Naive thymus-derived CD4-positive, alpha-beta T cell (primary cell): ENCODE data around the gene ARNT2. TPM values are rescaled to one million over a fixed set of nuclear protein-coding genes. Genes with fewer than 3 reads are reported as not detected.

Experiments used
- ATAC-seq: fragments of 150-1000 bp; cut with Tn5 transposase; 2 replicates; pipeline ENCODE4 v1.10.0; 2021; ENCODE audit warnings: mild to moderate bottlenecking, moderate library complexity
- CTCF ChIA-PET: fragments of 350-600 bp; sonication (Branson Sonifier 250); formaldehyde crosslinking; loops from one replicate; lab custom pipeline; 2021; ENCODE audit warnings: antibody characterized with exemption; lab: Charles Lee
- POLR2A ChIA-PET: fragments of 350-600 bp; sonication (Branson Sonifier 250); formaldehyde crosslinking; loops from one replicate; lab custom pipeline; 2021; ENCODE audit warnings: antibody characterized with exemption, inconsistent platforms; lab: Charles Lee
- DNase-seq, 9 donors: peaks; one replicate each; pipeline versions ENCODE4 v3.0.0 to v3.0.0-alpha.2; 2020 to 2022; ENCODE audit warnings: mixed read lengths in 1 of 9
- H3K27ac ChIP-seq: one replicate; pipeline ENCODE4 v1.7.0; 2013; ENCODE audit warnings: mild to moderate bottlenecking, low read depth, low read length, moderate library complexity
- H3K27me3 ChIP-seq, 2 donors: one replicate each; pipeline ENCODE4 v1.7.0; 2013; ENCODE audit warnings: low read length in 2 of 2, mild to moderate bottlenecking in 2 of 2, moderate library complexity in 2 of 2; ENCODE audit not compliant: control insufficient read depth in 2 of 2, insufficient read depth in 2 of 2
- H3K36me3 ChIP-seq, 3 experiments: 1 replicate in 2 of 3; 2 replicates in 1 of 3; pipeline ENCODE4 v1.7.0; 2013; ENCODE audit warnings: low read length in 3 of 3, mild to moderate bottlenecking in 3 of 3, moderate library complexity in 1 of 3; ENCODE audit not compliant: insufficient read depth in 3 of 3, control insufficient read depth in 2 of 3
- H3K4me1 ChIP-seq, 2 donors: one replicate each; pipeline ENCODE4 v1.7.0; 2013; ENCODE audit warnings: low read length in 2 of 2, mild to moderate bottlenecking in 2 of 2, moderate library complexity in 1 of 2; ENCODE audit not compliant: control insufficient read depth in 2 of 2, insufficient read depth in 2 of 2
- H3K4me3 ChIP-seq: 2 replicates; pipeline ENCODE4 v1.7.0; 2013; ENCODE audit warnings: mild to moderate bottlenecking, low read length
- H3K9me3 ChIP-seq, 3 experiments: 1 replicate in 2 of 3; 2 replicates in 1 of 3; pipeline ENCODE4 v1.7.0; 2013; ENCODE audit warnings: low read length in 3 of 3; ENCODE audit not compliant: control insufficient read depth in 2 of 3
- H3K27ac Mint-ChIP-seq, 9 donors: one replicate each; pipeline ENCODE4 v1.8.0; 2020 to 2022; ENCODE audit warnings: mixed read lengths in 9 of 9, mild to moderate bottlenecking in 8 of 9, moderate library complexity in 5 of 9, inconsistent platforms in 2 of 9
- H3K27me3 Mint-ChIP-seq, 5 donors: one replicate each; pipeline ENCODE4 v1.8.0; 2021 to 2022; ENCODE audit warnings: mixed read lengths in 5 of 5, mild to moderate bottlenecking in 1 of 5
- H3K36me3 Mint-ChIP-seq, 5 donors: one replicate each; pipeline ENCODE4 v1.8.0; 2020 to 2022; ENCODE audit warnings: mixed read lengths in 5 of 5, mild to moderate bottlenecking in 3 of 5, inconsistent platforms in 1 of 5
- H3K4me1 Mint-ChIP-seq, 7 donors: one replicate each; pipeline ENCODE4 v1.8.0; 2020 to 2022; ENCODE audit warnings: mixed read lengths in 7 of 7, mild to moderate bottlenecking in 3 of 7, inconsistent platforms in 1 of 7
- H3K4me3 Mint-ChIP-seq, 10 donors: one replicate each; pipeline ENCODE4 v1.8.0; 2020 to 2022; ENCODE audit warnings: mild to moderate bottlenecking in 10 of 10, mixed read lengths in 10 of 10, moderate library complexity in 6 of 10, inconsistent platforms in 2 of 10
- H3K9me3 Mint-ChIP-seq, 11 donors: one replicate each; pipeline ENCODE4 v1.8.0; 2020 to 2022; ENCODE audit warnings: mixed read lengths in 11 of 11, mild to moderate bottlenecking in 4 of 11, inconsistent platforms in 1 of 11, moderate library complexity in 1 of 11
- intact Hi-C, 2 donors: fragments of 100-400 bp; cut with micrococcal nuclease; formaldehyde crosslinking; loops; one replicate each; pipeline ENCODE4 v1.15.1; 2023
- polyA plus RNA-seq, 2 donors: library from polyadenylated mRNA; unstranded; fragments of 300-500 nt; fragmentation: Illumina TruSeq; gene quantifications; one replicate each; pipeline ENCODE4 v1.2.3, GENCODE V29; 2021
- total RNA-seq, 6 experiments: library from RNA in 5 of 6; stranded (reverse) in 5 of 6; gene quantifications; 1 replicate in 5 of 6; 2 replicates in 1 of 6; pipeline ENCODE4 v1.2.3 and lab custom pipeline; 2021 to 2026

Gene ARNT2
- total and polyA plus RNA-seq, 7 experiments from 2014 or later: not detected

DNA sequence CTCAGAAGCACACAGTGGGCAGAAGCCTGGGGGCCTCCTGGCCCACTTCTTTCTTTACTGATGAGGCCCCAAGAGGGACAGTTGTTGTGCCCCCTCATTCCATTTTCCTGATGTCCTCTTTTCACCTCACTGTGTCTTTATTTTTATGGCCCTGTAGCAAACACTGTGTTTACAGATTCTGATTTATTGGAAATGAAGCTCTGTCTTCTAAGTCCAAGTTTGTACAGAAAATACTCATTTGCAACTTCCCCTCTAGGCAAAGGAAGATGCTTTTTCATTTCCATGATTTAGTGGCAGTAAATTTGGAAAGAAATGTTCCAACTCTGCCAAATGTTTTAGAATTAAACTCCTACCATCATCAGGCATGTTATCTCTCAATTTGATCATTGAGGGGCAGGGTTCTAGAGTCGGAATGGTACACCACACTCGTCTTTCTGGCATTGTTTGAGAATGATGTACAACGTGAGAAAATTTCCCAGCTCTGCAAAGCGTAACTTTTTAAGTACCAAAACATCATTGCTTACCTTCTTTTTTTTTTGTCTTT is 129.7 kb downstream of the ARNT2 start:
- ChIA-PET CTCF (no interaction called here), POLR2A (no interaction called here)
- no peaks in the 10 kb centered on the region for H3K9me3 ChIP-seq
- DNase-seq (no peak), ATAC-seq (no peak)
- no peak overlapping the region for H3K27ac ChIP-seq
- peaks cover 0 to 22% (median 5%) of the 10 kb centered on the region in 11 donors for H3K9me3 Mint-ChIP-seq
- no peaks in the 10 kb centered on the region for H3K4me1 ChIP-seq
- peaks cover 0 to 3% of the 10 kb centered on the region in 2 donors for H3K27me3 ChIP-seq
- peaks cover 0 to 4% (median 0%) of the 10 kb centered on the region in 5 donors for H3K36me3 Mint-ChIP-seq
- H3K4me1 Mint-ChIP-seq: no peaks in the 10 kb centered on the region
- H3K27me3 Mint-ChIP-seq: peaks cover 2 to 54% (median 32%) of the 10 kb centered on the region in 5 donors
- H3K36me3 ChIP-seq: no peaks in the 10 kb centered on the region
- no peak overlapping the region for H3K27ac Mint-ChIP-seq
- no peak overlapping the region for H3K4me3 Mint-ChIP-seq
- no peak overlapping the region for H3K4me3 ChIP-seq
- intact Hi-C loops: no loop called here

DNA sequence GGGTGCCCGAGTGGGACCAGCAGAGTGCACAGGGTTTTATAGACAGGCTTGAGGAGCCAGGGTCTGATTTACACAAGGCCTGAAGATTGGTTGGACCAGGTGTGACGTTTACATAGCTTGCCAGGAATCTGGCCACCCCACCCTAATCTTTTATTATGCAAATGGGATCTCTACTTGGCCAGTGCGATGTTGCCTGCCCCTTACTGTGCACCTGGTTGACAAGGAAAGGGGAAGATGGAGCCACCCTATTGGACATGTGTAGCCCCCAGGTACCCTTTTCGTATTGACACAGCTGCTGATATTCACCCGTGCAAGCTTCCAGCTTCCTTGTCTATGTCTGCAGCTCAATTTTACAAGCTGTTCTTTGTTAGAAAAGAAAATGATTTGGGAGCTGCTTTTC is 132.0 kb downstream of the ARNT2 start:
- ATAC-seq (no peak), DNase-seq (no peak)
- CTCF ChIA-PET: no interaction called here
- H3K4me1 ChIP-seq: no peaks in the 10 kb centered on the region
- Mint-ChIP-seq H3K36me3 (peaks cover 0 to 4% (median 0%) of the 10 kb centered on the region in 5 donors), H3K4me3 (no peak overlapping the region), H3K27ac (no peak overlapping the region), H3K9me3 (peaks cover 0 to 25% (median 6%) of the 10 kb centered on the region in 11 donors), H3K4me1 (no peaks in the 10 kb centered on the region), H3K27me3 (peaks cover 2 to 44% (median 32%) of the 10 kb centered on the region in 5 donors)
- H3K27ac ChIP-seq: no peak overlapping the region
- no peaks in the 10 kb centered on the region for H3K9me3 ChIP-seq
- POLR2A ChIA-PET: no interaction called here
- H3K36me3 ChIP-seq: no peaks in the 10 kb centered on the region
- no peak overlapping the region for H3K4me3 ChIP-seq
- intact Hi-C loops: no loop called here
- H3K27me3 ChIP-seq: peaks cover 0 to 3% of the 10 kb centered on the region in 2 donors

DNA sequence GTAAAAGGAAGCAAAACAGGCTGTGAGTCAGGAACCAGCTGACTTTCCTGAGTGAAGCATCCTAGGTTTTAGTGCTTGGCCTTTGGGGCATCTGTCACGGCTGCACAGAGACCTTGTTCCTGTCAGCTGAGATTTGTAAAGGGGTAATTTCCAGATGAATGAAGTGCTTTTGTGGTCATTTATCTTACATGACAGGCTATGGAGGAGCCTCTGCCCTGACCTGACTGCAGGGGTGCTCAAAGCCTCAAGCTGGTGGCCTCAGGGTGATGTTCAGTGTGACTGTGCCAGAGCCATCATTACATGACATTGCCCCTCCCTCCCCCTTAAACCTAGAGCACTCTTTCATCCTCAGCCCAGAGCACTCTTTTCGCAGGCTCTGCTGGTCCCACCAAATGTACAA is 132.5 kb downstream of the ARNT2 start:
- intact Hi-C loops: no loop called here
- Histone ChIP-seq H3K36me3 (no peaks in the 10 kb centered on the region), H3K4me3 (no peak overlapping the region), H3K27ac (no peak overlapping the region), H3K27me3 (peaks cover 0 to 3% of the 10 kb centered on the region in 2 donors), H3K4me1 (no peaks in the 10 kb centered on the region), H3K9me3 (no peaks in the 10 kb centered on the region)
- Mint-ChIP-seq H3K9me3 (peaks cover 0 to 26% (median 6%) of the 10 kb centered on the region in 11 donors), H3K27ac (no peak overlapping the region), H3K4me1 (no peaks in the 10 kb centered on the region), H3K27me3 (peaks cover 0 to 49% (median 34%) of the 10 kb centered on the region in 5 donors), H3K4me3 (no peak overlapping the region), H3K36me3 (peaks cover 0 to 4% (median 0%) of the 10 kb centered on the region in 5 donors)
- POLR2A ChIA-PET: no interaction called here
- ATAC-seq (no peak), DNase-seq (no peak)
- CTCF ChIA-PET: no interaction called here

DNA sequence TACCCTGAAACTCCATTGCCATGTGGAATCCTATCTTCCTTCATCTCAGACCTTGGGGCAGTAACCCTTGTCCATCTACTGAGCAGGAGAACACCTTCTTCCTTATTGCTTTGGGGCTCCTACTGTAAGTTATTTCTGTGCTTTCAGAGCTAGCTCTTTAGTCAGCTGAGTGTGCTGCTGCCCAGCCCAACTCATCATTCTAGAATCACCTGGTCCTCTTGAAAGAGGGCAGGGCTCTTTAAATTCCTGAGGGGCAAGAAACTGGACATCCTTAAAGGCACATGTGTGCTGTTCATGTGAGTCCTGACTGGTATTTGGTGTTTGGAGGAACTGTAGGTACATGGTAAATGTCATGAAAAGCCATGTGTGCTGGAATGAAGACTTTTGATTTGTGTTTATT is 140.9 kb downstream of the ARNT2 start:
- H3K36me3 Mint-ChIP-seq: peaks cover 0 to 6% (median 0%) of the 10 kb centered on the region in 5 donors
- intact Hi-C loops: no loop called here
- H3K36me3 ChIP-seq: no peaks in the 10 kb centered on the region
- POLR2A ChIA-PET: no interaction called here
- DNase-seq (no peak), ATAC-seq (no peak)
- H3K27ac Mint-ChIP-seq: no peak overlapping the region
- H3K4me3 Mint-ChIP-seq: no peak overlapping the region
- H3K27ac ChIP-seq: no peak overlapping the region
- no peaks in the 10 kb centered on the region for H3K4me1 ChIP-seq
- no peaks in the 10 kb centered on the region for H3K4me1 Mint-ChIP-seq
- peaks cover 6 to 49% (median 28%) of the 10 kb centered on the region in 5 donors for H3K27me3 Mint-ChIP-seq
- CTCF ChIA-PET: no interaction called here
- H3K4me3 ChIP-seq: no peak overlapping the region
- peaks cover 0 to 17% (median 3%) of the 10 kb centered on the region in 11 donors for H3K9me3 Mint-ChIP-seq
- no peaks in the 10 kb centered on the region for H3K9me3 ChIP-seq
- H3K27me3 ChIP-seq: peaks cover 0 to 4% of the 10 kb centered on the region in 2 donors

DNA sequence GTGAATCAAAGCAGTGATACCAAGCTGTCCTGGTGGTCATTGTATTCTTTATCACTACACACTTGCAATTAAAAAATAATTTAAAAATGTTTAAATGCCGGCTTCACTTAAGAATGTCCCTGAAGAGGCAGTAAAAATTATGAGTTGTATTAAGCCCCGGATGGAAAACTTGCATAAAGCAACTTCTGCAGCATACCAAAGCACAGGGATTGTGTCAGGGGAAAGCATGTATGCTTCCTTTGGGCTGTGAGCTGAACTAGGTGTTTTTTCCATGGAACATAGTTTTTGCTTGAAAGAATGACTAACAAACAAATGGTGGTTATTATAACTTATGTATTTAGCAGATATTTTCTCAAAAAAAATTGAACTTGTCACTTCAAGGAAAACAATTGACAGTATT is 143.1 kb downstream of the ARNT2 start:
- H3K36me3 ChIP-seq: no peaks in the 10 kb centered on the region
- H3K27me3 ChIP-seq: peaks cover 0 to 4% of the 10 kb centered on the region in 2 donors
- no peaks in the 10 kb centered on the region for H3K4me1 ChIP-seq
- no peak for ATAC-seq
- Mint-ChIP-seq H3K4me1 (no peaks in the 10 kb centered on the region), H3K4me3 (no peak overlapping the region), H3K27ac (no peak overlapping the region), H3K27me3 (peaks cover 11 to 42% (median 27%) of the 10 kb centered on the region in 5 donors), H3K36me3 (peaks cover 0 to 6% (median 0%) of the 10 kb centered on the region in 5 donors), H3K9me3 (peaks cover 0 to 15% (median 2%) of the 10 kb centered on the region in 11 donors)
- POLR2A ChIA-PET: no interaction called here
- intact Hi-C loops: no loop called here
- CTCF ChIA-PET: no interaction called here
- DNase-seq: no peak
- H3K9me3 ChIP-seq: no peaks in the 10 kb centered on the region
- H3K27ac ChIP-seq: no peak overlapping the region
- no peak overlapping the region for H3K4me3 ChIP-seq

DNA sequence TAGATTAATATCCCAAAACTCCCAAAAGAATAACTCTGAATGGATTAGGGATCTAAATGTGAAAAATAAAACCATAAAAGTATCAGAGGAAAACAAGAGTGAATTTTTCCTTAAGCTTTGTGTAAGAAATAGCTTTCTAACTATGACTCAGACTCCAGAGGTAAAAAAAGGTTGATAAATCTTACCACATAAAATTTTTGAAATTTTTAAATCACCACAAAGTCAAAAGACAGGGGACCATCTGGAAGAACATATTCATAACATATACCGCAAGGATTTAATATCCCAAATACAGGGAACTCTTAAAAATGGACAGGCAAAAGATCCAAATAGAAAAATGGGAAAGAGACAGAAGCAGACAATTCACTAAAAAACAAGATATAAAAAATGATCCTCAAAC is 145.0 kb downstream of the ARNT2 start:
- intact Hi-C loops: no loop called here
- Histone ChIP-seq H3K4me1 (no peaks in the 10 kb centered on the region), H3K27me3 (peaks cover 0 to 4% of the 10 kb centered on the region in 2 donors), H3K36me3 (no peaks in the 10 kb centered on the region), H3K27ac (no peak overlapping the region), H3K9me3 (no peaks in the 10 kb centered on the region), H3K4me3 (no peak overlapping the region)
- Mint-ChIP-seq H3K4me3 (no peak overlapping the region), H3K36me3 (peaks cover 0 to 6% (median 0%) of the 10 kb centered on the region in 5 donors), H3K4me1 (no peaks in the 10 kb centered on the region), H3K9me3 (peaks cover 0 to 10% (median 0%) of the 10 kb centered on the region in 11 donors), H3K27me3 (peaks cover 18 to 45% (median 31%) of the 10 kb centered on the region in 5 donors), H3K27ac (no peak overlapping the region)
- no peak for DNase-seq
- ATAC-seq: no peak
- ChIA-PET CTCF (no interaction called here), POLR2A (no interaction called here)

DNA sequence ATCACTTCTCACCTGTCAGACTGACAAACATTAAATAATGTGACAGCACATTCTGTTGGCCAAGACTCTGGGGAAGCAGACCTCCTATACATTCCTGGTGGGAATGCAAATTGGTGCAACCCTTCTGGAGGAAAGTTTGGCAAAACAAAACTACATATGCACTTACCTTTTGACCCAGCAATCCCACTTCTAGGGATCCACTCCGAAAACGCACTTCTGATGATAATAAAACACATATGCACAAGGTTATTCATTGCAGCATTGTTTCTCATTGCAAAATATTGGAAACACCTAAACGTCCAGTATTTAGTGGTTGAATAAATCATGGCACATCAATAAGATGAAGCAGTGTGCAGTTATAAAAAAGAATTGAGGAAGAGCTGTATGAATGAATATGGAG is 145.5 kb downstream of the ARNT2 start:
- POLR2A ChIA-PET: no interaction called here
- no peak overlapping the region for H3K4me3 ChIP-seq
- H3K4me1 ChIP-seq: no peaks in the 10 kb centered on the region
- H3K27ac ChIP-seq: no peak overlapping the region
- ATAC-seq (no peak), DNase-seq (no peak)
- no peaks in the 10 kb centered on the region for H3K36me3 ChIP-seq
- peaks cover 0 to 2% (median 0%) of the 10 kb centered on the region in 5 donors for H3K36me3 Mint-ChIP-seq
- CTCF ChIA-PET: no interaction called here
- H3K9me3 ChIP-seq: no peaks in the 10 kb centered on the region
- H3K27me3 Mint-ChIP-seq: peaks cover 18 to 41% (median 28%) of the 10 kb centered on the region in 5 donors
- no peak overlapping the region for H3K27ac Mint-ChIP-seq
- no peaks in the 10 kb centered on the region for H3K4me1 Mint-ChIP-seq
- H3K27me3 ChIP-seq: peaks cover 0 to 4% of the 10 kb centered on the region in 2 donors
- H3K9me3 Mint-ChIP-seq: peaks cover 0 to 6% (median 0%) of the 10 kb centered on the region in 11 donors
- H3K4me3 Mint-ChIP-seq: no peak overlapping the region
- intact Hi-C loops: no loop called here
